Gastrocnemius medialis (tissue), 4 donors: ENCODE data around the gene C1orf141. TPM values are rescaled to one million over a fixed set of nuclear protein-coding genes. Genes with fewer than 3 reads are reported as not detected.
A peak's percentile ranks its signal among the peaks of the same experiment; 100 is the strongest.
"Not testable (repeated sequence)": the region's sequence is repeated elsewhere in the genome, so short reads cannot be mapped to it uniquely, and the experiment has no call there.

ENCODE experiments used
- ATAC-seq, 2 donors: fragments of 150-250 bp; one replicate each; pipeline ENCODE4 v1.9.1; 2016
- DNase-seq, 2 donors: peaks; one replicate each; pipeline ENCODE4 v3.0.0-alpha.2; 2019
- H3K27ac ChIP-seq, 4 donors: fragments of 200-600 bp; sonication (generic); 1 replicate in 1 of 4; 2 replicates in 3 of 4; pipeline ENCODE4 v1.5.1; 2016 to 2018; ENCODE audit warnings: mild to moderate bottlenecking in 2 of 4, moderate library complexity in 1 of 4
- H3K27me3 ChIP-seq, 3 donors: fragments of 200-600 bp; sonication (generic) in 2 of 3; 1 replicate in 1 of 3; 2 replicates in 2 of 3; pipeline versions ENCODE4 v1.5.1 to v1.6.0; 2016 to 2019; ENCODE audit warnings: mild to moderate bottlenecking in 1 of 3, moderate library complexity in 1 of 3
- H3K36me3 ChIP-seq, 2 donors: fragments of 200-600 bp; sonication (generic) in 1 of 2; one replicate each; pipeline ENCODE4 v1.5.1; 2017 to 2018
- H3K4me1 ChIP-seq, 2 donors: fragments of 200-600 bp; sonication (generic) in 1 of 2; one replicate each; pipeline ENCODE4 v1.5.1; 2016 to 2017; ENCODE audit warnings: mild to moderate bottlenecking in 2 of 2
- H3K4me3 ChIP-seq, 4 donors: fragments of 200-600 bp; sonication (generic) in 3 of 4; 1 replicate in 1 of 4; 2 replicates in 3 of 4; pipeline ENCODE4 v1.5.1; 2016 to 2019; ENCODE audit warnings: mild to moderate bottlenecking in 2 of 4
- H3K9me3 ChIP-seq, 3 donors: fragments of 200-600 bp; sonication (generic) in 2 of 3; 1 replicate in 1 of 3; 2 replicates in 2 of 3; pipeline ENCODE4 v1.5.1; 2016 to 2019
- CTCF ChIP-seq, 5 experiments: fragments of 450-650 bp in 3 of 5; fragments of 200-600 bp in 2 of 5; sonication (generic) in 2 of 5; IDR thresholded peaks in 4 of 5; conservative IDR thresholded peaks in 1 of 5; 1 replicate in 4 of 5; 2 replicates in 1 of 5; pipeline ENCODE4 v1.5.1; 2016 to 2019; ENCODE audit warnings: antibody characterized with exemption in 5 of 5, mild to moderate bottlenecking in 3 of 5, moderate library complexity in 3 of 5
- POLR2A ChIP-seq, 2 donors: fragments of 450-650 bp; IDR thresholded peaks; one replicate each; pipeline ENCODE4 v1.6.1; 2017; ENCODE audit warnings: antibody characterized with exemption in 2 of 2, mild to moderate bottlenecking in 2 of 2, moderate library complexity in 2 of 2
- in situ Hi-C, 4 donors: fragments of 200-750 bp; cut with MboI; loops; one replicate each; pipeline versions ENCODE4 v1.15.0 to v1.8.0; 2017; ENCODE audit warnings: low sequenced_read_pairs in 4 of 4
- intact Hi-C: fragments of 100-400 bp; cut with DNase I; formaldehyde crosslinking; loops from one replicate; pipeline ENCODE4 v1.15.1; 2023; ENCODE audit warnings: low total_unique reads
- total RNA-seq, 4 donors: library from RNA; depleted of rRNA; stranded (reverse); fragments of >200 nt; gene quantifications; one replicate each; pipeline versions ENCODE4 v1.1.0 to v1.2.3, GENCODE V29; 2016

C1orf141 gene
- total RNA-seq, 4 donors from 2014 or later = not detected

GRCh38 chr1:67150931-67151330 is 16.2 kb upstream of the C1orf141 start:
- no peaks in the 10 kb centered on the region for H3K9me3 ChIP-seq
- DNase-seq (no peak), ATAC-seq (no peak)
- in situ Hi-C loops = no loop called here
- intact Hi-C loops = no loop called here
- H3K27ac ChIP-seq = no peak overlapping the region
- TF ChIP-seq POLR2A (IDR thresholded peaks at IDR 0.05) = no peak
- TF ChIP-seq CTCF (IDR thresholded peaks at IDR 0.05 in 4 of 5, conservative IDR thresholded peaks at IDR 0.05 in 1 of 5) = no peak
- H3K4me1 ChIP-seq = no peaks in the 10 kb centered on the region
- H3K27me3 ChIP-seq = no peaks in the 10 kb centered on the region
- no peak overlapping the region for H3K4me3 ChIP-seq
- no peaks in the 10 kb centered on the region for H3K36me3 ChIP-seq

- Histone ChIP-seq H3K4me1 (no peaks in the 10 kb centered on the region), H3K27me3 (no peaks in the 10 kb centered on the region), H3K36me3 (no peaks in the 10 kb centered on the region), H3K4me3 (no peak overlapping the region), H3K27ac (no peak overlapping the region), H3K9me3 (no peaks in the 10 kb centered on the region)
- in situ Hi-C loops = loop anchor here (5.0 to 10.0 kb wide), 5 partner anchors 154 to 387 kb away; no protein-coding TSS in a partner anchor
- ATAC-seq = peak; percentile 91 to 99
- TF ChIP-seq CTCF (IDR thresholded peaks at IDR 0.05 in 4 of 5, conservative IDR thresholded peaks at IDR 0.05 in 1 of 5) = peak; percentile 63 to 90 (median 77)
- TF ChIP-seq POLR2A (IDR thresholded peaks at IDR 0.05) = no peak
- intact Hi-C loops = loop anchor here (1.0 to 5.0 kb wide), 3 partner anchors 97 to 384 kb away; partner anchors contain the start of gene SLC35D1
- peak; percentile 37 to 62 for DNase-seq
Measured at GRCh38 chr1:67149179-67149770, 14.5 kb upstream of the C1orf141 start.

- in situ Hi-C loops = loop anchor here (5.0 to 10.0 kb wide), 5 partner anchors 154 to 386 kb away; no protein-coding TSS in a partner anchor
- Histone ChIP-seq H3K27ac (no peak overlapping the region), H3K4me1 (no peaks in the 10 kb centered on the region), H3K9me3 (no peaks in the 10 kb centered on the region), H3K4me3 (no peak overlapping the region), H3K36me3 (no peaks in the 10 kb centered on the region), H3K27me3 (no peaks in the 10 kb centered on the region)
- TF ChIP-seq POLR2A (IDR thresholded peaks at IDR 0.05) = no peak
- TF ChIP-seq CTCF (IDR thresholded peaks at IDR 0.05 in 4 of 5, conservative IDR thresholded peaks at IDR 0.05 in 1 of 5) = no peak
- intact Hi-C loops = loop anchor here (1.0 to 5.0 kb wide), 3 partner anchors 96 to 383 kb away; partner anchors contain the start of gene SLC35D1
- DNase-seq = no peak
- peak in 1 of 2 donors; percentile 43 for ATAC-seq
Measured at GRCh38 chr1:67148516-67149178, 13.9 kb upstream of the C1orf141 start.

GRCh38 chr1:67147973-67148372 is 13.2 kb upstream of the C1orf141 start:
- H3K9me3 ChIP-seq, H3K4me1 ChIP-seq, H3K36me3 ChIP-seq, ATAC-seq, DNase-seq, H3K27me3 ChIP-seq, H3K4me3 ChIP-seq, H3K27ac ChIP-seq: not testable (repeated sequence)
- in situ Hi-C loops = loop anchor here (5.0 to 10.0 kb wide), 5 partner anchors 153 to 386 kb away; no protein-coding TSS in a partner anchor
- intact Hi-C loops = loop anchor here (5.0 kb wide), 1 partner anchor 96 kb away; the partner anchor contains the start of gene SLC35D1

GRCh38 chr1:67146539-67146938 is 11.8 kb upstream of the C1orf141 start:
- in situ Hi-C loops = loop anchor here (5.0 to 10.0 kb wide), 5 partner anchors 152 to 384 kb away; no protein-coding TSS in a partner anchor

More at GRCh38 chr1:67146539-67146938, 11.8 kb upstream of the C1orf141 start:
- no peaks in the 10 kb centered on the region for H3K9me3 ChIP-seq
- H3K4me3 ChIP-seq = no peak overlapping the region
- ATAC-seq (no peak), DNase-seq (no peak)
- H3K36me3 ChIP-seq = no peaks in the 10 kb centered on the region
- TF ChIP-seq POLR2A (IDR thresholded peaks at IDR 0.05) = no peak
- no peak for TF ChIP-seq CTCF (IDR thresholded peaks at IDR 0.05 in 4 of 5, conservative IDR thresholded peaks at IDR 0.05 in 1 of 5)
- H3K4me1 ChIP-seq = no peaks in the 10 kb centered on the region
- H3K27ac ChIP-seq = no peak overlapping the region
- intact Hi-C loops = loop anchor here (5.0 kb wide), 1 partner anchor 94 kb away; the partner anchor contains the start of gene SLC35D1
- no peaks in the 10 kb centered on the region for H3K27me3 ChIP-seq
